Endothelial cell of umbilical vein (primary cell): Measurements from ENCODE around the gene C3. TPM values are rescaled to one million over a fixed set of nuclear protein-coding genes. Genes with fewer than 3 reads are reported as not detected.

ENCODE experiments used
- BruUV-seq: library from RNA; stranded (reverse); fragments of 400-500 nt; replicated peaks from 2 replicates; lab custom pipeline; 2021; lab: Mats Ljungman, UMichigan
- CTCF ChIA-PET: fragments of 300-600, 350-600 bp; sonication (Branson Sonifier 250); formaldehyde crosslinking; loops from one replicate; lab custom pipeline; 2021; ENCODE audit warnings: antibody characterized with exemption, inconsistent platforms; lab: Charles Lee
- POLR2A ChIA-PET: fragments of 300-600, 350-600 bp; sonication (Branson Sonifier 250); formaldehyde crosslinking; loops from one replicate; lab custom pipeline; 2021; ENCODE audit warnings: antibody characterized with exemption, inconsistent platforms; lab: Charles Lee
- DNase-seq: peaks from one replicate; pipeline ENCODE4 v3.0.0-alpha.2; 2011; ENCODE audit warnings: low read depth, low spot score
- FAIRE-seq: peaks from 2 replicates; lab custom pipeline; 2011; peaks lifted over from hg19 to GRCh38; lab: Jason Lieb, UNC
- H2AFZ ChIP-seq: 2 replicates; pipeline ENCODE4 v1.6.0; 2012; ENCODE audit warnings: low read depth, low read length, control low read depth, inconsistent platforms
- H3K27ac ChIP-seq: 2 replicates; pipeline ENCODE4 v1.5.1; 2011; ENCODE audit warnings: low read depth, mild to moderate bottlenecking, control low read depth, low read length, moderate library complexity; ENCODE audit not compliant: insufficient read depth
- H3K27me3 ChIP-seq, 2 experiments: 2 replicates each; pipeline versions ENCODE4 v1.6.0 to v1.6.1; 2011; ENCODE audit warnings: low read length in 2 of 2, mixed read lengths in 1 of 2; ENCODE audit not compliant: control insufficient read depth in 2 of 2, insufficient read depth in 2 of 2
- H3K36me3 ChIP-seq, 2 experiments: 2 replicates in 1 of 2; 3 replicates in 1 of 2; pipeline ENCODE4 v1.5.1; 2011; ENCODE audit warnings: low read length in 2 of 2, mild to moderate bottlenecking in 1 of 2, moderate library complexity in 1 of 2; ENCODE audit not compliant: control insufficient read depth in 2 of 2, insufficient read depth in 2 of 2; ENCODE audit errors: extremely low read depth in 1 of 2
- H3K4me1 ChIP-seq: 3 replicates; pipeline ENCODE4 v1.5.1; 2011; ENCODE audit warnings: mild to moderate bottlenecking, low read length; ENCODE audit not compliant: control insufficient read depth, insufficient read depth; ENCODE audit errors: extremely low read depth
- H3K4me2 ChIP-seq: 2 replicates; pipeline ENCODE4 v1.6.1; 2011; ENCODE audit warnings: low read length, control low read depth, mixed read lengths; ENCODE audit not compliant: insufficient read depth
- H3K4me3 ChIP-seq, 3 experiments: fragments of 200-600 bp in 1 of 3; sonication (generic), shearing (Covaris generic) in 1 of 3; replicated peaks in 1 of 3; 2 replicates each; pipeline ENCODE4 v1.5.1; 2011 to 2016; ENCODE audit warnings: control low read depth in 3 of 3, low read length in 3 of 3, mild to moderate bottlenecking in 2 of 3, inconsistent platforms in 1 of 3, low read depth in 1 of 3, moderate library complexity in 1 of 3; ENCODE audit not compliant: insufficient read depth in 1 of 3
- H3K79me2 ChIP-seq: 2 replicates; pipeline ENCODE4 v1.6.0; 2012; ENCODE audit warnings: low read length, inconsistent platforms; ENCODE audit not compliant: control insufficient read depth, insufficient read depth
- H3K9ac ChIP-seq: replicated peaks from 2 replicates; pipeline ENCODE3; 2011; ENCODE audit warnings: low read length, control low read depth; ENCODE audit not compliant: insufficient read depth; ENCODE audit errors: extremely low read depth
- H3K9me1 ChIP-seq: replicated peaks from 3 replicates; pipeline ENCODE4 v1.6.0; 2011; ENCODE audit warnings: mild to moderate bottlenecking, low read length; ENCODE audit not compliant: control insufficient read depth, insufficient read depth; ENCODE audit errors: extremely low read depth
- H3K9me3 ChIP-seq: replicated peaks from 2 replicates; pipeline ENCODE4 v1.5.1; 2012; ENCODE audit warnings: low read length, inconsistent platforms; ENCODE audit not compliant: control insufficient read depth, insufficient read depth
- H4K20me1 ChIP-seq: replicated peaks from 2 replicates; pipeline ENCODE3; 2011; ENCODE audit warnings: mild to moderate bottlenecking, low read length; ENCODE audit not compliant: control insufficient read depth, insufficient read depth; ENCODE audit errors: extremely low read depth
- CTCF ChIP-seq, 2 donors: IDR thresholded peaks; 1 replicate in 1 of 2; 2 replicates in 1 of 2; pipeline ENCODE4 v1.5.1; 2011; ENCODE audit warnings: low read length in 2 of 2, mild to moderate bottlenecking in 2 of 2, moderate library complexity in 2 of 2, control low read depth in 1 of 2, inconsistent platforms in 1 of 2, low read depth in 1 of 2; ENCODE audit not compliant: insufficient read depth in 1 of 2; ENCODE audit errors: extremely low read depth in 1 of 2
- FOS ChIP-seq: IDR thresholded peaks from 2 replicates; pipeline ENCODE4 v1.6.1; 2011; ENCODE audit warnings: mild to moderate bottlenecking, low read length, moderate library complexity, borderline replicate concordance; ENCODE audit not compliant: insufficient read depth
- GATA2 ChIP-seq: IDR thresholded peaks from 2 replicates; pipeline ENCODE4 v1.7.0; 2011; ENCODE audit warnings: low read depth, mild to moderate bottlenecking, moderate library complexity, mixed read lengths, low read length; ENCODE audit not compliant: insufficient read length, insufficient read depth
- JUN ChIP-seq: IDR thresholded peaks from 2 replicates; pipeline ENCODE4 v1.6.1; 2011; ENCODE audit warnings: borderline replicate concordance, low read depth; ENCODE audit not compliant: insufficient read length, insufficient read depth
- MYC ChIP-seq: IDR thresholded peaks from one replicate; pipeline ENCODE4 v1.6.1; 2011; ENCODE audit warnings: mild to moderate bottlenecking, low read depth, low read length
- POLR2A ChIP-seq: IDR thresholded peaks from 2 replicates; pipeline ENCODE4 v1.6.1; 2012; ENCODE audit warnings: low read depth, mild to moderate bottlenecking, control low read depth, low read length
- POLR2AphosphoS5 ChIP-seq: IDR thresholded peaks from 2 replicates; pipeline ENCODE4 v1.6.1; 2012; ENCODE audit warnings: low read depth, mild to moderate bottlenecking, control low read depth, low read length, moderate library complexity; ENCODE audit not compliant: insufficient read depth
- dilution Hi-C: fragments of 300-500 bp; cut with MboI; formaldehyde crosslinking; loops from one replicate; pipeline ENCODE4 v1.15.0; 2019; ENCODE audit warnings: low sequenced_read_pairs; ENCODE audit not compliant: extremely low pct_ligation_motif_present
- intact Hi-C: fragments of 100-400 bp; cut with micrococcal nuclease; formaldehyde crosslinking; loops from one replicate; pipeline ENCODE4 v1.10.0; 2022
- polyA plus RNA-seq, 4 experiments: library from polyadenylated mRNA; depleted of rRNA in 3 of 4; stranded (reverse) in 3 of 4; unstranded in 1 of 4; fragments of >200 nt; gene quantifications; 2 replicates each; pipeline versions ENCODE4 v1.2.1 to v1.2.3, GENCODE V29; 2011 to 2012; ENCODE audit warnings: missing spikeins in 1 of 4
- total RNA-seq: library from RNA; stranded (reverse); gene quantifications from 2 replicates; pipeline ENCODE4 v1.2.3, GENCODE V29; 2021
- TF ChIP-seq, protein P1 (sequence below): IDR thresholded peaks from 2 replicates; pipeline ENCODE4 v1.6.1; 2011; ENCODE audit not compliant: insufficient read depth, insufficient read length

The C3 gene
- total and polyA plus RNA-seq, 2 donors (not counting 3 experiments of a cell fraction or from before 2014, with no cell fraction given): 0.23 TPM; not detected in 1

- peaks cover 0 to 2% of the 10 kb centered on the region in 2 experiments for H3K27me3 ChIP-seq
- no peaks in the 10 kb centered on the region for H3K36me3 ChIP-seq
- FAIRE-seq (no peak), DNase-seq (no peak)
- POLR2A ChIA-PET: no interaction called here
- intact Hi-C loops: no loop called here
- H3K27ac ChIP-seq: no peak overlapping the region
- no TSS peak for BruUV-seq
- H3K9ac ChIP-seq: no peak overlapping the region
- no peak overlapping the region for H3K4me3 ChIP-seq
- no peaks in the 10 kb centered on the region for H3K9me3 ChIP-seq
- no peaks in the 10 kb centered on the region for H3K9me1 ChIP-seq
- no peak for TF ChIP-seq POLR2A
- TF ChIP-seq GATA2: no peak
- TF ChIP-seq, protein P1, sequence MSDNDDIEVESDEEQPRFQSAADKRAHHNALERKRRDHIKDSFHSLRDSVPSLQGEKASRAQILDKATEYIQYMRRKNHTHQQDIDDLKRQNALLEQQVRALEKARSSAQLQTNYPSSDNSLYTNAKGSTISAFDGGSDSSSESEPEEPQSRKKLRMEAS: no peak
- TF ChIP-seq JUN: no peak
- no peak for TF ChIP-seq POLR2AphosphoS5
- no peak for TF ChIP-seq MYC
- no peaks in the 10 kb centered on the region for H4K20me1 ChIP-seq
- CTCF ChIA-PET: interaction anchor here (0.9 to 1.0 kb wide), 3 partner anchors 11 to 102 kb away, joined by 3 to 5 read pairs (median 3); partner anchors contain the start of gene VAV1
- H3K79me2 ChIP-seq: no peaks in the 10 kb centered on the region
- dilution Hi-C loops: no loop called here
- H2AFZ ChIP-seq: no peak overlapping the region
- no peak overlapping the region for H3K4me2 ChIP-seq
- no peaks in the 10 kb centered on the region for H3K4me1 ChIP-seq
Observed at GRCh38 chr19:6761053-6761676, 40.7 kb upstream of the C3 start.

GRCh38 chr19:6760606-6761005, 40.2 kb upstream of the C3 start:
- H3K4me2 ChIP-seq: no peak overlapping the region
- no peaks in the 10 kb centered on the region for H3K9me3 ChIP-seq
- TF ChIP-seq FOS (no peak), POLR2A (no peak), GATA2 (no peak), MYC (no peak), POLR2AphosphoS5 (no peak), CTCF (IDR thresholded peaks at IDR 0.05; ENCODE audit: extremely low read depth in 1 of 2, insufficient read depth in 1 of 2, low read depth in 1 of 2, low read length in 2 of 2) (no peak)
- H4K20me1 ChIP-seq: no peaks in the 10 kb centered on the region
- H3K27ac ChIP-seq: no peak overlapping the region
- no peak overlapping the region for H2AFZ ChIP-seq
- no peak for DNase-seq
- no peaks in the 10 kb centered on the region for H3K79me2 ChIP-seq
- H3K9ac ChIP-seq: no peak overlapping the region
- H3K4me3 ChIP-seq: no peak overlapping the region
- POLR2A ChIA-PET: no interaction called here
- BruUV-seq: no TSS peak
- no peaks in the 10 kb centered on the region for H3K9me1 ChIP-seq
- intact Hi-C loops: no loop called here
- H3K36me3 ChIP-seq: no peaks in the 10 kb centered on the region
- FAIRE-seq: no peak
- dilution Hi-C loops: no loop called here
- no peaks in the 10 kb centered on the region for H3K27me3 ChIP-seq
- no peaks in the 10 kb centered on the region for H3K4me1 ChIP-seq
- CTCF ChIA-PET: interaction anchor here (0.9 to 1.0 kb wide), 3 partner anchors 12 to 103 kb away, joined by 3 to 5 read pairs (median 3); partner anchors contain the start of gene VAV1
